ENCODE results near the gene HIVEP1.

HIVEP1 gene

GRCh38 chr6:12082368-12082767 is 70.3 kb downstream of the HIVEP1 start:
- TF ChIP-seq, protein P1, sequence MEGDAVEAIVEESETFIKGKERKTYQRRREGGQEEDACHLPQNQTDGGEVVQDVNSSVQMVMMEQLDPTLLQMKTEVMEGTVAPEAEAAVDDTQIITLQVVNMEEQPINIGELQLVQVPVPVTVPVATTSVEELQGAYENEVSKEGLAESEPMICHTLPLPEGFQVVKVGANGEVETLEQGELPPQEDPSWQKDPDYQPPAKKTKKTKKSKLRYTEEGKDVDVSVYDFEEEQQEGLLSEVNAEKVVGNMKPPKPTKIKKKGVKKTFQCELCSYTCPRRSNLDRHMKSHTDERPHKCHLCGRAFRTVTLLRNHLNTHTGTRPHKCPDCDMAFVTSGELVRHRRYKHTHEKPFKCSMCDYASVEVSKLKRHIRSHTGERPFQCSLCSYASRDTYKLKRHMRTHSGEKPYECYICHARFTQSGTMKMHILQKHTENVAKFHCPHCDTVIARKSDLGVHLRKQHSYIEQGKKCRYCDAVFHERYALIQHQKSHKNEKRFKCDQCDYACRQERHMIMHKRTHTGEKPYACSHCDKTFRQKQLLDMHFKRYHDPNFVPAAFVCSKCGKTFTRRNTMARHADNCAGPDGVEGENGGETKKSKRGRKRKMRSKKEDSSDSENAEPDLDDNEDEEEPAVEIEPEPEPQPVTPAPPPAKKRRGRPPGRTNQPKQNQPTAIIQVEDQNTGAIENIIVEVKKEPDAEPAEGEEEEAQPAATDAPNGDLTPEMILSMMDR (IDR thresholded peaks at IDR 0.05), result no peak

DNA sequence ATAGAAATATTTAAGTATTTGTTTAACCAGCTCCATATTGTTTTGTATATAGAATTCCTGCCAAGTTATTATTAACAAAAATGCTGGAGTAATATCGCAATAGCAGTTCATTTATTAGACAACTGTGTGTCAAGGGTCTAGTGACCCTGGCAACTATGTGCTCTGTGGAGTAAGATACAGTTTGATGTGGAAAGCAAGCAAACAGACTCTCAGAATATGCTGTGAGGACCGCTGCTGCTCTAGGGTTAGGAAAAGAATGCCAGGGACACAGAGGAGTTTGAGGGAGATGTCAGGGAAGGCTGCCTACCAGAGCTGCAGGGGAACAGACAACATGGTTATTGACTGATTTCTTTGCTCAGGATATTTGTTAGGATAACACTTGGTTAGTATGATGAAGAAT is 71.2 kb downstream of the HIVEP1 start:
- TF ChIP-seq, protein P1 (IDR thresholded peaks at IDR 0.05), result no peak

GRCh38 chr6:12083763-12084162 is 71.7 kb downstream of the HIVEP1 start:
- TF ChIP-seq, protein P1 (IDR thresholded peaks at IDR 0.05), result no peak

DNA sequence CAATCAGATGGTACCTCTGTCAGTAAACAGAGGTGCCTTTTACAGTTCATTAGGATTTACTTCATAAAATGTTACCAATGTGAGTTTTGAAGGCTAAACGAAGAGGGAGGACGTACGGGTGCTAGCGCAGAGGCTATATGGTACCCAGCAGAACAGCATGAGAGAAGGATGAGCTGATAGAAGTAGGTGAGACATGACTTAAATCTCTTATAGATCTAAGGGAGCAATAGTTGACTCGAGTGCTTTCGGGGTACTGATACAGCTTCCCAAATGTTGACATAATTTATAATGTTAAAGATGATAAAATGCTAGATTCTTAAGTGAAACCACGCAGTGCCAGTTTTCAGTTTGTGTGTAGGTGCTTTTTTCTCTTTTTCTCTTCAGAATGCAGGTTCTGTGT is 72.6 kb downstream of the HIVEP1 start:
- TF ChIP-seq, protein P1 (IDR thresholded peaks at IDR 0.05), result no peak

- TF ChIP-seq, protein P1 (IDR thresholded peaks at IDR 0.05), result no peak
These were observed 76.4 kb downstream of the HIVEP1 start for GRCh38 chr6:12088531-12088930.

DNA sequence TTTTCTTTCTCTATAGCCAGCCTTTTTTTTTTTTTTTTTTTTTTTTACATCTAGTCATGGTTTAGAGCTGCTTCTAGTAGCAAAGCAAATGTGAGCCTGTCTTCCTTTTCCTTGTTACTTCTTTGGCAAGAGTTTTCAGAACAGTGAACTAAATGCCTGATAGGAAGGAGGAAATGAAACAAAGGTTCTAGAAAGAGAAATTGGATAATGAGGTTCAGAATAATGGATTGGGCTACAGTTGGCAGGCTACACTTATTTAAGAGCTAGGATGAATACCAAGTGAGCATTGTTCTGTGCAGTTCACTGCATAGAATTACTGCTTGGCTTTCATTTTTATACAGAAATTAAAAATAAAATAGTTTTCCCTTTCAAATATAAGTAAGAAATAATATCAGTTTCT is 78.6 kb downstream of the HIVEP1 start:
- TF ChIP-seq, protein P1 (IDR thresholded peaks at IDR 0.05), result no peak

- TF ChIP-seq, protein P1 (IDR thresholded peaks at IDR 0.05), result no peak
These were observed 80.7 kb downstream of the HIVEP1 start for GRCh38 chr6:12092762-12093161.

DNA sequence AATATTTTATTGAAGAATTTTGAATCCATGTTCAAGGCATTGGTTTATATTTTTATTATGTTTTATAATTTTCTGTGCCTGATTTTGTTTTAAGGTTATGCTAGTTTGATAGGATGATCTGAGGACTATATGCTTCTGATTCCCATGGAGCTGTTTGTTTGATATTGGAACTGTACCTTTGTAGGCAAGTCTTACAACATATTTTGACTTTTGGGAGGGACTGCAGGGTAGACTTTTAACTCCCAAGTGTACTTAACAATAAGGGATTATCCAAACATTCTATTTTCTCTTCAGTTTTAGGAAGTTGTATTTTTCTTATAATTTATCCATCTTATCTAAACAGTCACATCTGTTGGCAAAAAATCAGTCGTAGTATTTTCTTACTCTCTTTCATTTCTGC is 82.6 kb downstream of the HIVEP1 start:
- TF ChIP-seq, protein P1 (IDR thresholded peaks at IDR 0.05), result no peak
